ENCODE results near the gene PPM1H.
"Not testable (repeated sequence)": the region's sequence is repeated elsewhere in the genome, so short reads cannot be mapped to it uniquely, and the experiment has no call there.

Gene PPM1H

DNA sequence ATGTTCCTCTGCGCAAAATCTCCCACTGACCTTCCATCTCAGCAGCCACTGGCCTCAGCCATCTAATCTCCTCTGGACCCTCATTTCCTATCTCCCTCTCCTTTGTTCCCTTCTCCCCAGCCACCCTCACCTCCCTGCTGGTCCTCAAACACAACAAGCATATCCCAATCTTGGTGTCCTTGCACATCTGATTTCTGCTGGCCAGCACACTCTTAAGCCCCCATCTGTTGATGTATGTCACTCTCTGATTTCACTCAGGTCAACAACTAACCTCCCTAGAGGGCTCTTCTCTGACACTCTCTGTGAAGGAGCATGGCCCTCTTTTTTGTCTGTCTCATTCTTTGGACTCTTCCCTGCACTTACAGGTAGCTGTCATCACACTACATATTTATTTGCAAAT, 25.6 kb downstream of the PPM1H start:
- DNase-seq: no peak

GRCh38 chr12:62908674-62909073, 26.3 kb downstream of the PPM1H start:
- no peak for DNase-seq

DNA sequence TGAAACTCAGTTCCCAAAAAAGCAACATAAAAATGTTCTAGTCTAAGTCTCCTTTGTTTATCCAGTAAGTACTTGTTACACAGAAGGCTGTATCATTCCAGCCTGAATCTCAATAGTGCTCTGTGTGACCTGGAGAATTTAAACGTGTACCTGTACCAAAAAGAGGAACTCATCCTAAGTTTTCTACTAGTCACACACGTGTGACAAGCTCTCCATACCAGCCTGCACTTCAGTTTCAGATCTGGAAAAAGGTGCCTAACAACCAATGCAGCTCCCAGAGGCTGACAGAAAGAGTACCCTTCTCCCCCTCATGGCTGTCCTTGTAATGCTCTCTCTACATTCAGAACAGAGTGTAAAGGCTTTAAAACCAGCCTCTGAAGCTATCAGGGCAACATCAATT, 27.4 kb downstream of the PPM1H start:
- no peak for DNase-seq

GRCh38 chr12:62907078-62907477, 27.9 kb downstream of the PPM1H start:
- DNase-seq: no peak

GRCh38 chr12:62903151-62903550, 31.8 kb downstream of the PPM1H start:
- DNase-seq: no peak

DNA sequence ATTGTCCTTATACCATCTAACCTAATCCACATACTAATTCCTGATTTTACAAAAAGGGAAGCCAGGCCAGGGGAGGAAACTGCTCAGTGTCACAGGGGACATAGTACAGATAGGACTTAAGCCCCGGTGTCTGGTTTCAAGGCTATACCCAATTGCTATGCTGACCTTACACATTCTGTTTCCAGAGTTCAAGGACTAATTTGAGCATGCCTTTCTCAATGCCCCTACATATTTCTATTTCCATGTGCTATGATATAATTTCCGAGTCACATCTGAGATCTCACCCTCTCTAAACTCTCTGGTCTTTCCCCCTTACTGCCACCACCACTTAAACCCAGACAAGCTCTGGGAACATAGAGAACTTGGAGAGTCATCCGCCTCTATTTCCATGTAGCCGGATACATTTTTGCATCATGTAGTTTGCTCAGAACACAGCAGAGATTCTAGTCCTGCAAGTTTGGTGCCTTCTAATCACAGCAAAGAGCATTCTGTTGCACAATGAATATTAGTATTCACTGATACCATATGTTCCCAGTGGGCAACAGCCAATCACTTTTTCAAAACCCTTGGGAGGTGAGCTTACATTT, 34.2 kb downstream of the PPM1H start:
- DNase-seq: no peak

DNA sequence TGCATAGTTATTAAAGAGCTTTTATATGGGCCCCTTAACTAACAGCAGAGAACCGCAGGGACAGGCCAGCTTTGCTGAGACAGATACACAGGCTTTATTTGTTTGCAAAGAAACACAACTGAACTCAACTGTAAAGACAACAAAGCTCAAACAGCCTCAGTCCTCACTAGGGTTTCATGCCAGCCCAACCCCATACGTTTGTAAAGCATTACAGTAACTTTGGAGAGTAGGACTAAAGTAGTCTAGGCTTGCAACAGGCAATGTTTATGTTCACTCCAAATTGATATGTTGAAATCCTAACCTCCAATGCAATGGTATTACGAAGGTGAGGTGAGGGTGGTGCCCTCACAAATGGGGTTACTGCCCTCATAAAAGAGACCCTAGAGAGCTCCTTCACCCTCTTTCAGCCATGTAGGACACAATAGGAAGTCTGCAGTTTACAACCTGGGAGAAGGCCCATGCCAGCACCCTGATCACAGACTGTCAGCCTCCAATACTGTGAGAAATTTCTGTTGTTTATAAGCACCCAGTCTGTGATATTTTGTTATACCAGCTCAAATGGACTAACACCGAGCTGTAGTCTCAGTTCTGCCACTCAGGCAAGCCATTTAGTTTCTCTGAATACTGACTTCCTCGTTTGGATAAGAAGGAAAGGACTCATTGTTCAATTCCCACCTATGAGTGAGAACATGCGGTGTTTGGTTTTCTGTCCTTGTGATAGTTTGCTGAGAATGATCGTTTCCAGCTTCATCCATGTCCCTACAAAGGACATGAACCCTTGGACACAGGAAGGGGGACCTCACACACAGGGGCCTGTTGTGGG, 35.2 kb downstream of the PPM1H start:
- DNase-seq: no peak

GRCh38 chr12:62898526-62898925, 36.4 kb downstream of the PPM1H start:
- no peak for DNase-seq

GRCh38 chr12:62895351-62895877, 39.5 kb downstream of the PPM1H start:
- no peak for DNase-seq

- DNase-seq: no peak
Measured at GRCh38 chr12:62893276-62893675, 41.7 kb downstream of the PPM1H start.

DNA sequence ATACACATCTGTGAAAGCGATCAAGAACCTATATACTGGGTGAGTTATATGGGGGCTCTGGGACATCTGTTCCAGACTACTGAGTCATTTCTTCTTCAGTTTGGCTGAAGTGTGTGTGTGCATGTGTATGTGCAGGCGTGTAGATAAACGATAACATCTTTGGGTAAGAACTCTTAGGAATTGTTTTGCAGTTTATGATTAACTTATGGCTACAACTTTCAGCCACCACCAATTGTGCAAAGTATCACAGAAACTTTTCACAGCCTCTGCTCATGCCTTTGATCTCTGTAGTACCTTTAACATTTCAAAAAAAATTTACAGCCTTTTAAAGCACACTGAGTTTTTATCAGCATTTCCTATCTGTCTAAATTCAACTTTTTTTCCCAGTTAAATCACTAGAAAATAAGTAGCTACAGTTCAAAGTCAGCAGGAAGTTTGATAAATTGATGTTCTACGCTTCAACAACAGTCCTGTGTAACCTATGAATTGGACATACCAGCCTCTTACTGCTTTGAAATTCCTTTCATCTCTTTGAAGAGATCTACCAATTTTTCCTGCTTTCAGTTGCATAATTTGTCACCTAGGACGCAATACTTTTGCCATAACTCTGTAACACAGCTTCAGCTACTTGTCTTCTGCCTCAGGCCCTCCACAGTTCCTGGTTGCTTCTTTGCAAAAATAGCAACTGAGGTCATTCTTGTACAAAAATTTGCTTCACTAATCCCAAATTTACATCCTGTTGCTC, 43.0 kb downstream of the PPM1H start:
- no peak for DNase-seq

DNA sequence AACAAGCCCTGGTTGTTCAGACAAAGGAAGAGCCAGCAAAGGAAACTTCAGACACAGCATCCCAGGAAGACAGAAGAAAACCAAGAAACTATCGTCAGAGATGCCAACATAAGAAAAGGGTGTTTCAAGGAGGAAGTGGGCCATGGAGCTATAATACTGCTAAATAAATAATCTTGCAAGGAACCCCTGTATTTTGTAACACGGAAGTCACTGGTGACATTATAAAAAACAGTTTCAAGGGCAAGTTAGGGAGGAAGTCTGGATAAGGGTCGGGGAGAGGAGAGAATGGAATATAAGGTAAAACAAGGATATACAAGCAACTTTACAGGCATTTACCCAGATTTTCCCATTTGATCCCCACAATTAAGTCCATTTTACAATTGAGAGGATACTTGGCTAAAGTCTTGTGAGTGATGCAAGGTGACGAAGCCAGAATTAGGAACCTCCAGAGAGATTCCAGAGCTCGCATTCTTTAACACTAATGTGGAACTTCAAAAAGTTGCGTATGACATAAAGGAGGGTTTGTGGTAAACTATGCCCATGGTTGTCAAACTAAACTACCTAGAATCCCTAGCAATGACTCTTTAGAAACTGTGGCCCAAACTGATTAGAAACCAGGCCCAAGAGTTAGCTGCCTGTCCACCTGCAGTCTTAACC, 46.4 kb downstream of the PPM1H start:
- no peak for DNase-seq

- DNase-seq: no peak
Measured at GRCh38 chr12:62886796-62887195, 48.2 kb downstream of the PPM1H start.

DNA sequence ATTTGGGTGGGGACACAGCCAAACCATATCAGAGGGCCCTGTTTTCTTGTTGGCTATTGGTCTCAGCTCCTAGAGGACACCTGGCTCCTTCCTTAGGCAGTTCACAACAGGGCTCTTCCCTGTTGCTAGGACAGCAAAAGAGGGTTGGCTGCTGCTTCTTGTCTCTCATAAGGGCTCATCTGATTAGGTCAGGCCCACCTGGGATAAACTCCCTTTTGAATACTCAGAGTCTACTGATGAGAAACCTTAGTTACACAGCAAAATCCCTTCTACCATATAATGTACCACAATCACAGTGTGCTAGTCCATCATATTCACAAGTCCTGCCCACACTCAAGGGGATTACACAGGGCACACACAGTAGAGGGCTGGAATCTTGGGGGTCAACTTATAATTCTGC, 49.7 kb downstream of the PPM1H start:
- DNase-seq: no peak

GRCh38 chr12:62884832-62885231, 50.1 kb downstream of the PPM1H start:
- not testable (repeated sequence) for DNase-seq

DNA sequence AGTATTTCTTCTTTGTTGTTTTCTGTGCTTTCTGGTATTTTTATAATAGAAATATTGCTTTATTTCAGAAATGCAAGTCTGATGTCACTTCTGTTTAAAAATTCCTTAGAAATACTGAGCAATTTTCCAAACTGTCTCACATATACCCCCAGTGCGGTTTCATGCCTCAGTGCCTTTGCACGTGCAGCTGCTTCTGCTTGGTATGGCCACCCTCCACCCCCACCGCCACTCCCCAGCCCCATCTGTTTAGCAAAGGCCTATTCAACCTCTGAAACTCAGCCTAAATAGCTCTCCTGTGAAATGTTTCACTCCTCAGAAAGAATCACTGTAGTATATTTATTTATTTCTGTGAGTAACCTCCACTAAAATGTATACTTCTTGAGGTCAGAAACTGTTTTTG, 52.3 kb downstream of the PPM1H start:
- no peak for DNase-seq

- DNase-seq: no peak
Measured at GRCh38 chr12:62882140-62882539, 52.8 kb downstream of the PPM1H start.

- DNase-seq: no peak
Measured at GRCh38 chr12:62879691-62880090, 55.3 kb downstream of the PPM1H start.

DNA sequence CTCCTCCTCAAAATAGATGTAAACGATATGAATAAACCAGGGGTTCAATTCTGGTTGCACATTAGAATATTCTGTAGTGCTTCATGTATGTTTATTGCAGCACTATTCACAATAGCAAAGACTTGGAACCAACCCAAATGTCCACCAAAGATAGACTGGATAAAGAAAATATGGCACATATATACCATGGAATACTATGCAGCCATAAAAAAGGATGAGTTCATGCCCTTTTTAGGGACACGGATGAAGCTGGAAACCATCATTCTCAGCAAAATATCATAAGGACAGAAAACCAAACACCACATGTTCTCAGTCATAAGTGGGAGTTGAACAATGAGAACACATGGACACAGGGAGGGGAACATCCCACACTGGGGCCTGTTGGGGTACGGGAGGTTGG, 55.7 kb downstream of the PPM1H start:
- not testable (repeated sequence) for DNase-seq

- DNase-seq: no peak
Measured at GRCh38 chr12:62878211-62878610, 56.7 kb downstream of the PPM1H start.

- DNase-seq: peak in 1 of 56 donors; percentile 5
Measured at GRCh38 chr12:62876938-62877548, 57.9 kb downstream of the PPM1H start.
